Epithelial cell of proximal tubule (primary cell): Measurements from ENCODE around the gene ARTN. TPM values are rescaled to one million over a fixed set of nuclear protein-coding genes. Genes with fewer than 3 reads are reported as not detected.

Experiments used
- DNase-seq: peaks from one replicate; pipeline ENCODE4 v3.0.0-alpha.2; 2011; ENCODE audit warnings: low read depth
- H3K4me3 ChIP-seq: 2 replicates; pipeline ENCODE4 v1.5.1; 2011; ENCODE audit warnings: low read depth, mild to moderate bottlenecking, low read length
- CTCF ChIP-seq: conservative IDR thresholded peaks from 2 replicates; pipeline ENCODE4 v1.5.1; 2012; ENCODE audit warnings: low read depth, mild to moderate bottlenecking, low read length
- total RNA-seq: library from RNA; depleted of rRNA; stranded (reverse); fragments of >200 nt; gene quantifications from 2 replicates; pipeline ENCODE4 v1.2.3, GENCODE V29; 2015

Gene ARTN
- total RNA-seq, 1 donor from 2014 or later: 14.1 TPM

- H3K4me3 ChIP-seq: no peak overlapping the region
- peak; percentile 93 for TF ChIP-seq CTCF
- DNase-seq: no peak
These were observed 742 bp downstream of the ARTN start for GRCh38 chr1:43934101-43934985.

- TF ChIP-seq CTCF: no peak
- no peak overlapping the region for H3K4me3 ChIP-seq
- DNase-seq: no peak
These were observed 1.4 kb downstream of the ARTN start for GRCh38 chr1:43934986-43935324.

- peak overlapping the region; percentile 49 for H3K4me3 ChIP-seq
- no peak for DNase-seq
- TF ChIP-seq CTCF: no peak
These were observed 2.3 kb downstream of the ARTN start for GRCh38 chr1:43935711-43936427.

GRCh38 chr1:43936431-43937151, 3.0 kb downstream of the ARTN start:
- peak overlapping the region; percentile 49 for H3K4me3 ChIP-seq
- peak; percentile 1 for TF ChIP-seq CTCF
- no peak for DNase-seq

DNA sequence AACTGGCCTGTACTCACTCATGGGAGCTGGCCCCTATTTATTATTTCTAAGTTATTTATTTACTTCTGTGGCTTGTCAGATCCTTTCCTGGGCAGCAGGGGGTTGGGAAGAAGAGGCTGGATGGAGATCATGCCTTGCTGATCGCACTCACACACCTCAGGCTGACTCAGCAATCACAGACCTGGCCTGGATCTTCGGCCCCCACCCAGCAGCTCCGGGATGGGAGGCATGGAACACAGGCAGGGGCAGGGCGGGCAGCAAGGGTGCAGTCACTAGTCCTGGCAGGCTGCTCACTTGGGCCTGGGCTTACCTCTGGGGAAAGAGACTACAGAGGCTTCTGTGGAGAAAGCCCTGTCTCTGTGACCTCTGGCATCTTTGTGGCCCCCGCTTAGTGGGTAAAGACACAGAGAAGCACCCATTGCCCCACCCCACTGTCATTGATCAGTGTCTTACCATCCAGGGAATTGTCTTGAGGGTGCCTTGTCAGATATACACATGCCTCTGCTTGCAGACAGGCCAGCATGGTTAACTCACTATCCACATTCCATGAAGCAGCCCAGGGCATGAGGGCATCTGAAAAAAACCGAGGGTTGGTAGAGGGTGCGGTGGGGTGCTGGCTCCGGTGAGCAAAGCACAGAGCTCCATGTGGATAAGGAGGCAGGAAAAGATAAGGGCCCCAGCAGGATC, 3.7 kb downstream of the ARTN start:
- peak overlapping the region; percentile 49 for H3K4me3 ChIP-seq
- DNase-seq: peak; percentile 53
- TF ChIP-seq CTCF: no peak

DNA sequence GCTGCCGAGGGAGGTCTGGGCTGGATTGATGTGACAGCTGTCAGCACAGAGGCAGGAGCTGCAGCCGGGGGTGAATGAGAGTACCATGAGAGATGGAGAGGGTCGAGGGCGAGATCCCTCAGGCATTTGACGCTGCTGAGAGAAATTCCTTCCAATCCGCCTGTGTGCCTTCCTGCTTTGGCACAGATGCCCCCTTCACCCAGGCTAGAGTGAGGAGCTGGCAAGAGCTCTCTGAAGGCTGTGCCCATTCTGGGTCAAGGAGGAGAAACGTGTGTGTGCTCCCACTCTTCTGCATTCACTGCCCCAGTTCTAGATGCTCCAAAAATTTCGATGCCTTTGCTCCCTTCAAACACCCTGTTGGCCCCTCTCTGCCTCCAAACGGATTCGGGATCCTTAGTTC, 4.8 kb downstream of the ARTN start:
- TF ChIP-seq CTCF: no peak

More for the DNA sequence above, 4.8 kb downstream of the ARTN start:
- H3K4me3 ChIP-seq: no peak overlapping the region
- no peak for DNase-seq
